HG03565 (cell line): ENCODE measurements around the gene C2CD3.
"Not testable (repeated sequence)": the region's sequence is repeated elsewhere in the genome, so short reads cannot be mapped to it uniquely, and the experiment has no call there.

Experiments used
- ATAC-seq: cut with Tn5 transposase; IDR thresholded peaks from one replicate; pipeline ENCODE4 v1.9.1; 2021; ENCODE audit warnings: mild to moderate bottlenecking, moderate library complexity; ENCODE audit not compliant: unreplicated experiment

C2CD3 gene

DNA sequence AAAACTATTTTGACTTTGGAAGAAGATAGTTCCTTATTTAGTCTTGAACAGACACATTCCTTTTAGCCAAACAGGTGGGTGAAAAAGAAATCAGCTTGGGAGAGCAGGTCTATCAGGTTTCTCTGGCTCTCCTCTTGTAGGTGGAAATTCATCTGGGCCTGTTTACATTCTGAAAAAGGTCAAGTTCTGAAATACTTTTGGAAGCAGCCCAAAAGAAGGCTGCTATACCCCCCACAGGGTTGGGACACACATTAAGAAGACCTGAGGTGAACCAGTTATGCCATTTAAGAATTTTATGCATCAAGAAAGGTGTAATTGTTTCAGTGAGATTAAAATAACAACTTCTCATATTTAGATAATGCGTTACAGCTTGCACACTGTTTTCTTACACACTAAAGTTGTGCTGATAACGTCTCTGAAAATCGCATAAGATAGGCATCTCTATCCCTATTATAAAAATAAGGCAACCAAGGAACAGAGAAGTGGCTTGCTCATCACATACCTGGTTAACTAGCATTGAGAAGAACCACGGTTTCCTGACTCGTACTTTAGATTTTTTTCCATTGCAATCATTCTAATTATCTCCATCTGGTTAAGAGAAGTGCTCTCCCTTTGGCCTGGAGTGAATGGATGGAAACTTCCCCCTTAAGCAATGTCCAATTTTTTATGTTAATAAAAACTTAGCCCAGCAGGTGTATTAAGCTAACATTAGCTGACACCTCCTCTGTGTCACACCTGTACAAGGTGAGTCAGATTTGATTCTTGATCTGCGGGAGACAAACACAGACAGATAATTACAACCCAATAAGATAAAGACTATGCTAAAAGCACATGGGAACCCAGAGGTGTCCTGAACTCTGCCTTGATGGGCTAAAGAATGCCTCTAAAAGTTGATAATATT is 101.4 kb downstream of the C2CD3 start:
- ATAC-seq, result no peak

DNA sequence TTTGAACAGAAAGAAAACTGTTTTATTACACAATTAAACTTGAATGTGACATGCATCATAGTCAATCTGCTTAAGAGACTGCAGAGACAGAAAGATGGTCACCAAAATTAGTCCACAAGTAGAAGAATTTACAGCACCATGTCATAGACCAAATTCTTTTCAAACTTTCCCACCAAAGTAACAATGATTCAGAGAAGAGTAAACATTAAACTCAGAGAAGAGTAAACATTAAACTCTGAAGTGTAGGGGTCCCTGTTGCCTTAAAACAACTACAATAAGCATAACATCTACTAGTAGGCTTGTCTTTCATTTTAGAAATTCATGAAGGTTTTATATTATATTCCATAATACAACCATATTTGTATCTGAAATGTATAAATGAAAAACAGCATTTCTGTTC is 104.1 kb downstream of the C2CD3 start:
- not testable (repeated sequence) for ATAC-seq

DNA sequence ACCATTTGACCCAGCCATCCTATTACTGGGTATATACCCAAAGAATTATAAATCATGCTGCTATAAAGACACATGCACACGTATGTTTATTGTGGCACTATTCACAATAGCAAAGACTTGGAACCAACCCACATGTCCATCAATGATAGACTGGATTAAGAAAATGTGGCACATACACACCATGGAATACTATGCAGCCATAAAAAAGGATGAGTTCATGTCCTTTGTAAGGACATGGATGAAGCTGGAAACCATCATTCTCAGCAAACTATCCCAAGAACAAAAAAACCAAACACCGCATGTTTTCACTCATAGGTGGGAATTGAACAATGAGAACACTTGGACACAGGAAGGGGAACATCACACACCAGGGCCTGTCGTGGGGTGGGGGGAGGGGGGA is 105.3 kb downstream of the C2CD3 start:
- not testable (repeated sequence) for ATAC-seq

DNA sequence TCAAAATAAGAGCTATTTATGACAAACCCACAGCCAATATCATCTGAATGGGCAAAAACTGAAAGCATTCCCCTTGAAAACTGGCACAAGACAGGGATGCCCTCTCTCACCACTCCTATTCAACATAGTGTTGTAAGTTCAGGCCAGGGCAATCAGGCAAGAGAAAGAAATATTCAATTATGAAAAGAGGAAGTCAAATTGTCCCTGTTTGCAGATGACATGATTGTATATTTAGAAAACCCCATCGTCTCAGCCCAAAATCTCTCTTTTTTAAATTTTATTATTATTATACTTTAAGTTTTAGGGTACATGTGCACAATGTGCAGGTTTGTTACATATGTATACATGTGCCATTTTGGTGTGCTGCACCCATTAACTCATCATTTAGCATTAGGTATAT is 107.2 kb downstream of the C2CD3 start:
- ATAC-seq, result not testable (repeated sequence)

DNA sequence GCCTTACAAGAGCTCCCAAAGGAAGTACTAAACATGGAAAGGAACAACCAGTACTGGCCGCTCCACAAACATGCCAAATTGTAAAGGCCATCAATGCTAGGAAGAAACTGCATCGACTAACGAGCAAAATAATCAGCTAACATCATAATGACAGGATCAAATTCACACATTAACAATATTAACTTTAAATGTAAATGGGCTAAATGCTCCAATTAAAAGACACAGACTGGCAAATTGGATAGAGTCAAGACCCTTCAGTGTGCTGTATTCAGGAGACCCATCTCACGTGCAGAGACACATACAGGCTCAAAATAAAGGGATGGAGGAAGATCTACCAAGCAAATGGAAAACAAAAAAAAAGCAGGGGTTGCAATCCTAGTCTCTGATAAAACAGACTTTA is 109.2 kb downstream of the C2CD3 start:
- ATAC-seq, result not testable (repeated sequence)

DNA sequence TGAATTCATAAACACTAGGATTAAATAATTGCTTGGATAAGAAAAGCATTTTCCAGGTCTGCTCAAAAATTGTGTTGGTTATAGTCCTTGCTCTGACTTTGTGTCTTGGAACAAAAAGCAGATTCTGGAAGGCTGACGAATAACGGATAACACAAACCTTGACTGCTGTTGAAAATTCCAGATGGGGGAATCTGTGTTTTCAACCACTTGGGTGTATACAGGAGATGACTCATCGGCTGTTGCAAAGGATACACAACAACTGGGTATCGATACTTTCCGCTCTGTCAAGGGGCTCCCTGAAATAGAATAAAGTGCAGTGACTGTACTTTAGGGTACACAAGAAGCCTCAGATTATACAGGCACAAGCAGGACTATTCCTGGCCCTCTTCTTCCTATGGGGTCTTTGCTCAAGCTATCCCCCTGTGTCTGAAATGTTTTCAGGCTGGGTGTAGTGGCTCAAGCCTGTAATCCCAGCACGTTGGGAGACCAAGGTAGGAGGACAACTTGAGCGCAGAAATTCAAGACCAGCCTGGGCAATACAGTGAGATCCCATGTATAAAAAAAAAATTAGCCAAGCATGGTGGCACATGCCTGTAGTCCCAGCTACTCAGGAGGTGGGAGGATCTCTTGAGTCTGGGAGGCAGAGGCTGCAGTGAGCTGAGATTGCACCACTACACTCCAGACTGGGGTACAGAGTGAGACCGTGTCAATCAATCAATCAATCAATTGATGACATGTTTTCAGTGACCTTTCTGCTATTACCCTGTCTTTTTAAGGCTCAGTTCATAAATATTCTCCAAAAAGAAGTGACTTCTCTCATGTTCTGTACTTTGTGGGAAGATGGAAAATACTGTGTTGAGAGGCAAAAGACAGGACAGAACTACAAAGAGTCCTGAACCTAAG is 113.3 kb downstream of the C2CD3 start:
- no peak for ATAC-seq

DNA sequence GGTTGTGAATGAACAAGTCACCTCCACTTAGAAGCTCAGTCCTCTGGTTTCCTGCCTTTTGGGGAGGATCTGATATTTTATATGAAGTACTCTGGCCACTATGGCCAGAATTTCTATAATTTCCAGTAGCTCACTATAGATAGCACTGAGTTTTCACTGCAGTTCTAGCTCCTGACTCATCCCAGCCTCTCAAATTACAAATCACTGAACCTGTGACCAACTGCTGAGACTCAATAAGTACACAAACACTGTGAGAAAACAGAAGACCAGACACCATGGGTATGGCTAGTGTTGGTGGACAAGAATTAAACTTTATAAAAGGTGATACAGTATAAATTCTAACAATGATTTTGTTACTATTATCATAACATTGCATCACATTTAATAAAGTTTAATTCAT is 114.9 kb downstream of the C2CD3 start:
- ATAC-seq, result no peak

DNA sequence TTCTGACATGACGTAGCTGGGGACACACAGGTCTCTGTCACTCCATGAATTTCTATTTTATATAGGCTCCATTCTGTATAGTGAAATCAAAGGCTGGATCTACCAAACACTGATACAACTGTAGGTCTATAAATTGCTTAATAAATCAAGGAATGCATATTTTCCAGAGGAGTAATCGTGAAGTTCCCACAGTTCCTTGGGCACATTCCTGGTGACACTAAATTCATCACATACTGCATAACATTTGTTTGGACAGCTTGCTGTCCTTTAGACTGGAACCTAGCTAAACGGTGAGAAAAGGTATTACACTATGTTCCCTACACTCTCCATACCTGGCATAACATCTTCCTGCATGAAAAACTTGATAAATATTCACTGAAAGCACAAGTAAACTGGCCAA is 120.3 kb downstream of the C2CD3 start:
- no peak for ATAC-seq

DNA sequence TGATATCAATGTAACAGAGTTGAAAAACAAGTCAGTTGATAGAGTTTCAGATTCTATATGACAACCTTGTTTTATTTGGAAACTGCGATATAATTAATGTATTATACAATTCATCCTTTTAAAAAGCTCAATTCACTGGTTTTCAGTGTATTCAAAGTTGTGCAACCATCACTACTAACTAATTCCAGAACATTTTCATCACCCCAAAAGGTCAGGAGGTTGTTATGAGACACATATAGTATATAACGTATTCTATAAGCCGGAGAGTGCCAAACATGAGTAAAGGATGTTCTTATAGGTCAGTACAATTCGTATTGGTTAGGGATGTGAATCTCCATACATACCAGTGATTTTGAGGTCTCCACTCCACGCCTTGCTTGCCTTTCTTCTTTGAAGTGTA is 121.8 kb downstream of the C2CD3 start:
- ATAC-seq, result no peak

DNA sequence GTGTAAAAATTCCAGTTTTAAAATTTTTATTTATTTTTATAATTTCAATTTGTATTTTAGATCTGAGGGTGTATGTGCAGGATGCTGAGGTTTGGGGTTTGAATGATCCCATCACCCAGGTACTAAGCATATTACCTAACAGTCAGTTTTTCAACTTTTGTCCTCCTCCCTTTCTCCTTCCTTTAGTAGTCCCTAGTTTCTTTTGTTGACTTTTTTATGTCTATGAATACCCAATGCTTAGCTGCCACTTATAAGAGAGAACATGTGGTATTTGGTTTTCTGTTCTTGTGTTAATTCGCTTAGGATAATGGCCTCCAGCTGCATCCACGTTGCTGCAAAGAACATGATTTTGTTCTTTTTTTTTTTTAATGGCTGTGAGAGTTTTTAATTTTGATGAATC is 126.3 kb downstream of the C2CD3 start:
- no peak for ATAC-seq

DNA sequence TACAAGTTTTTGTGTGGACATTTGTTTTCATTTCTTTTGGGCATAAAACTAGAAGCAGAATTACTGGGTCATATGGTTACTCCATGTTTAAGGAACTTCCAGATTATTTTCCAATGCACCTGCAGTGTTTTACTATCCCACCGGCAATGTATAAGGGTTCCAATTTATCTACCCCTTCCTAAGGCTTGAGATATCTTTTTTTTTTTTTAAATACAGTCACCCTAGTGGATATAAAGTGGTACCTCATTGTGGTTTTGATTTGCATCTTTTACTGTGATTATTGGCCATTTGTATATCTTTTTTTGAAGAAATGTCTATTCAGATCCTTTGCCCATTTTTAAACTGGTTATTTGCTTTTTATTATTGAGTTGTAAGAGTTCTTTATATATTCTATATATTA is 127.4 kb downstream of the C2CD3 start:
- ATAC-seq, result no peak

DNA sequence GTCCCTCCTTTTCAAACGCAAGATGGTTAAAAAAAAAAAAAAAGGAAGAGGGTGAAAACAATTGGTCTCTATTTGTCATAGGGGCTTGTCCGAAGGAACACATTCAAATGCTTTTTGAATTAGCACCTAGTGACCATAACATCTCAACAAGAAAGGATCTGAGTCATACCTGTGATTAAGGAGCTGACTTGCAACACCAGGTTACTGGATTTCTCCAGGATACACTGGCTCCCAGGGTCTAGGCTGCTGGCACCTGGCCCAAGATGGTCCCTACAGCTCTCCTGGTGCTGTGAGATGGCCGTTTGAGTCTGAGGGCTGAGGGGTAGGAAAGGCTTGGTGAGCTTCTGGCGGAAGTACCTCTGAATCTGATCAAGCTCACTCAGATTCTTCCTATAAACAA is 133.5 kb downstream of the C2CD3 start:
- no peak for ATAC-seq

DNA sequence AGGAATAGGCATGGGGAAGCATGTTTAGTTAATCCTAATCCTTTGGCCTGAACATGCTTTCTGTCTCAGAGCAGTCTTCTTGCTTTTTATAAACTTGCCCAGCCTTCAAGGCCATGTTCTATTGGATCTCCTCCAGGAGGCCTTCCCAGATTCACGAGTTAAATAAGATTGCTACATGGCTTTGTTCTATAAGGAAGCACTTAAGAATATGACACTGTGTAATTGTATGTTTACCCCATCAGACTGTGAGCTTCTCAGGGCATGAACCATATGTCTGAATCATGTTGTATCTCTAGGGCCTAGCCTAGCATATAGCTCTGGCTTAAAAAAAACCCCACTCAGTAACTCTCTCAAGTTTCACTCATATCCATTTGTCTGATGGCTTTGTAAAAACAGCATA is 135.5 kb downstream of the C2CD3 start:
- no peak for ATAC-seq

DNA sequence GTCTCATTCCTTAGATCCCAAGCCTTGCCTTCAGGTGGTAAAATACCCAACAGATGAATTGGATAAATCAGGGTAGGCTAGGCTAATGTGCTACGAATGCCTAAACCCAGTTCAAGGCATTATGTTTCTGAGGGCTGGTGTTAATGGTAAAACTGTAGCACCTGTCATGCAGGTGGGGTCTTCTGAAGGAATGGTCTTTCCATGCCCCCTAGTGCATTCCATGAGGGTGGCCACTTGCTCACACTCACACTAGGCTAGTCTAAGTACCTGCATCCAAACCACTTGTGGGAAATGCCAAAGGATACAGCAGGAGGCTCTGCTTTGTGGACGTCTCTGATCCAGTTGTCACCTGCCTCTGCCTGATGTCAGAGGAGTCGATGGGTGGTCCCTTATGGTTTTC is 137.8 kb downstream of the C2CD3 start:
- ATAC-seq, result no peak

DNA sequence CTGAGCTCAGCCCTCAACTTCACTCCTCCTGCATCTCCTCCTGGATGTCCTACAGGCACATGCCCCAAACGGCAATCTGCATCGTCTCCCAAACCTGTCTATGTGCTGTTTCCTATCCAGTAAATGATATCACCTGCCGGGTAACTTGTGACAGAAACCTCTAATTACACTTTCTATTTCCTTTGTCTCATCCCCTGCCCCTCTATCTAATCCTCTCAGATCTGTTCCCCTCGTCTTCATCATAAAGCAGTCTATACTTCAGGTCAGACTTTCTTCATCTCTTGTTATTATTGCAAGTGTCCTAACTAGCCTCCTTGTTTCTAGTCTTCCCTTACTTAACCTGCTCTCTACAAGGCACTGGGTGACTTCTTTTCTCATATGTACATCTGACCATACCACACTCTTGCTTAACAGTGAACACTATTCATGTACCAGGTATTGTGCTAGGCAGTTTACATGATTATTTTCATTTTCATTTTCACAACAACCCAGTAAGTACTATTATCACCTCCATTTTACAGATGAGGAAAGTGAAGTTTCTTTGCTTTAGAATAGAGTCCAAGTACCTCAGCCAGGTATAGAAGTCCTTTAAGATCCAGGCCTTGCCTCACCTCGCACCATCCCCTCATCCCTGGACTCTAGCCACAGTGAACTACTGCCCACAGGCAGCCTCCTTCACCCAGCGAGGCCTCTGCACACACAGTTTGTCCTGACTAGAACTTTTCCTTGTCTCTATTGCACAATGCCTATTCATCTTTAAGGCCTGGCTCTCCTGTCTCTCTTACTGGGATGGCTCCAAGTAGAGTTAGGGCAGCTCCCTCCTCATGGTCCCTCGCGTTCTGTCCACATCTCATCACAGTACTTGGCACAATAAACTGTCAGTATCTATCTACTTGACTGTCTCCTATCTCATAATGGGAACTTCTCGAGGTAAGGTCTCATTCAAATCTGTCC is 139.8 kb downstream of the C2CD3 start:
- no peak for ATAC-seq

DNA sequence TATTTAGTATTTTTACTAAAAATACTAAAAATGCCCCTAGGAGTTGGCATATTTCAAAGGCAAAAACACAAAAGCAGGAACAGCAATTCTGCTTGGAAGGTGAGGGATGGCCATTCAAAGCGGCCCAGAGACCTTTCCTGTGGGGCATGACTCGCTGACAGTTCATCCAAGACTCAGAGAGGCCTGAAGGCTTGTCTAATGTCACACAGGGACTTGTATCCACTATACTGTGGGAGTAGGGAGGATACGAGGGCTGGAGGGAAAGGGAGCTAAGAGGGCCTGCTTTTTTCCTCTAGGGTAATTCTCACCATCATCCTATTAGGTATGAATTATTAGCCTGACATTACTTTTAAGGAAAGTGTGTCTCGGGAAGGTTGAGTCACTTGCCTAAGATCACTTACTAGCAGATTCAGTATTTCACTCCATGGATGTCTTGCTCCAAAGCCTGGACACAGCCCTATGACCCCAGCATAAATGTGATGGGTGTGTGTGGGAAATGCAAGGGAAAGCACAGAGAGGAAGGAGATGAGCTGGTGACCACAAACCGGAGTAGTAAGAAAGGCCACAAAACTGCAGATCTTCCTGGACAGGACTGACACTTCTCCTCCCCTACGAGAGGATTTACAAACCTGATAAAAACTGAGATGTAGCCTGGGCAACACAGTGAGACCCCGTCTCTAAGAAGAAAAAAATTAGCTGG is 145.2 kb downstream of the C2CD3 start:
- no peak for ATAC-seq

DNA sequence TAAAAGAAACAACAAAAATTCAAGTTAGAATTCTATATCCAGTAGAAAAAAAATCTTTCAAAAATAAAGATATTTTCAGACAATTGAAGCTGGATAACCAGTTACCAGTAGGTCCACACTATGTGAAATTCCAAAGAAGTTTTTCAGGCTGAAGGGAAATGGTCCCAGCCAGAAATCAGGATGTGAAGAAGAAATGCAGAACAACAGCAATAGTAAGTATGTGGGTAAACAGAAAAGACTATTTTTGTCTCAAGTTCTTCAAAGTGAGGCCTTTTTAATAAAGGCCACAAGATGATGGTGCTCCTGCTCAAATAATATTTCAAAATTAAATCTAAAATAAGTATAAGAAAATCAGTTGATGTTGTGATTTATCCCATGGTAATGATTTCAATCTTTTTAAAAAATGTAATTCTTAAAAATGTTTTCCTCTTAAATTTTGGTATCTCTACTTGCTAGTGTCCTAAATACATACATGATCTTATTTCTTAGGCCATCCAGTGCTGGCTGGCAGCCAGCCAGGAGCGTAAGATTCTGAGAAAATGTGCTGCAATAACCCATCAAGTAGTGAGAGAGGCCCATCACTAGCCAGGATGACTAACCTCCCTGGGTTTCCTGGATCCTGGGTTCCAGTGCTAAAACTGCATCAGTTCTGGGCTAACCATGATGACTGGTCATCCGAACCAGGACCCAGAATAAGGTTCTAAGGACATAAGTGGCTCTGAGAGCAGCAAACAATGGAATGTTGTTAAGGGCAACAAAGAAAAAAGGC is 146.4 kb downstream of the C2CD3 start:
- ATAC-seq, result no peak

DNA sequence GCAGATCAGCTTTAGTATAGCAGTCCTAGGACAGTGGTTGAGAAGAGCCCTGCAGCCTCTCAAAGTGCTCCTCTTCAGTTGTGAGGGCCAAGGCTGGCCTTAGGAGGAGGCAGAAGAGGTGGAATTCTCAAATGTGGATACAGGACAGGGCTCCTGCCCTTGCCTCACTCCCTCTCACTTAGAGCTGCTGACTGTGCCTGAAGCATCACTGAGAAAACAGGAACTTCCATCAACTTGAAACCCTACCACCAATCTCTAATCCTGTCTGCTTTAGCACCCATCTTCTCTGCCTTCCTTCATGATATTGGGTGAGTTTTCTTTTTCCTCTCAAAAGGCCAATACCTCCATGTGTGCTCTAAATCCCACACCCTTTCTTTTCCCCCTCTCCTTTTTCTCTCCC is 147.5 kb downstream of the C2CD3 start:
- no peak for ATAC-seq

DNA sequence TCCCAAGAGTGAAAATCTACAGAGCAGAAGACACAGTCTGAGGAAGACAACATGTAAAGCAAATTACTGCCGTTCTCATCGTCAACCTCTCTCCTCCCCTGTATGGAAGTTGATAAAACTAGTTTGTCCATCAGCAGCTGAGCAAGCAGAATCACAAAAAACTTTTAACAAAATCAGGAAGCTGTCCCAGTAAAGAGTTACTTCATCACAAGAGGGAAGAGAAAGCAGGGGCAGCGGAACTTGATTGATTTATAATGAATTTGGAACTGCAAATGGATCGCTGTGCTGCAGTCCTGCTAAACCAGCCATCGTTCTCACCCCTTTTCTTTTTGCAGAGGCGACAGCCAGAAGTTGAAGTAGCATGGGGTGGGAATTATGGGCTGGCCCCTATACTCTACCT is 148.3 kb downstream of the C2CD3 start:
- no peak for ATAC-seq
